CD14-positive monocyte (primary cell): Measurements from ENCODE around the gene PRLH. TPM values are rescaled to one million over a fixed set of nuclear protein-coding genes. Genes with fewer than 3 reads are reported as not detected.

ENCODE experiments used
- DNase-seq, 3 donors: peaks; one replicate each; pipeline ENCODE4 v3.0.0-alpha.2; 2011 to 2022
- H2AFZ ChIP-seq: 2 replicates; pipeline ENCODE4 v1.6.0; 2012; ENCODE audit warnings: mild to moderate bottlenecking, low read depth, low read length, inconsistent platforms; ENCODE audit not compliant: insufficient read depth, poor library complexity, severe bottlenecking
- H3K27ac ChIP-seq, 2 donors: 1 replicate in 1 of 2; 2 replicates in 1 of 2; pipeline ENCODE4 v1.5.1; 2012 to 2013; ENCODE audit warnings: low read length in 2 of 2, control low read depth in 1 of 2, inconsistent platforms in 1 of 2, low read depth in 1 of 2, mild to moderate bottlenecking in 1 of 2
- H3K27me3 ChIP-seq, 2 donors: one replicate each; pipeline versions ENCODE4 v1.6.0 to v1.6.1; 2011 to 2013; ENCODE audit warnings: low read length in 2 of 2; ENCODE audit not compliant: control insufficient read depth in 2 of 2, insufficient read depth in 2 of 2
- H3K36me3 ChIP-seq, 2 donors: replicated peaks in 1 of 2; 1 replicate in 1 of 2; 2 replicates in 1 of 2; pipeline versions ENCODE4 v1.5.1 to v1.6.1; 2012 to 2013; ENCODE audit warnings: low read length in 2 of 2, control low read depth in 1 of 2, inconsistent platforms in 1 of 2, mild to moderate bottlenecking in 1 of 2; ENCODE audit not compliant: insufficient read depth in 2 of 2, control insufficient read depth in 1 of 2
- H3K4me1 ChIP-seq, 2 donors: 1 replicate in 1 of 2; 2 replicates in 1 of 2; pipeline versions ENCODE4 v1.5.1 to v1.6.1; 2012 to 2013; ENCODE audit warnings: low read length in 2 of 2, control low read depth in 1 of 2, inconsistent platforms in 1 of 2, mild to moderate bottlenecking in 1 of 2, moderate library complexity in 1 of 2; ENCODE audit not compliant: insufficient read depth in 2 of 2, control insufficient read depth in 1 of 2
- H3K4me2 ChIP-seq: replicated peaks from 2 replicates; pipeline ENCODE3; 2012; ENCODE audit warnings: low read length, moderate library complexity, mild to moderate bottlenecking; ENCODE audit not compliant: poor library complexity, severe bottlenecking; ENCODE audit errors: extremely low read depth
- H3K4me3 ChIP-seq, 3 experiments: fragments of 200-600 bp in 1 of 3; sonication (generic) in 1 of 3; replicated peaks in 1 of 3; 1 replicate in 2 of 3; 2 replicates in 1 of 3; pipeline ENCODE4 v1.5.1; 2011 to 2013; ENCODE audit warnings: low read length in 3 of 3, mild to moderate bottlenecking in 3 of 3, control low read depth in 2 of 3, low read depth in 2 of 3, inconsistent platforms in 1 of 3, moderate library complexity in 1 of 3
- H3K79me2 ChIP-seq: 2 replicates; pipeline ENCODE4 v1.6.0; 2012; ENCODE audit warnings: mild to moderate bottlenecking, control low read depth, inconsistent platforms, low read length, moderate library complexity; ENCODE audit not compliant: insufficient read depth
- H3K9ac ChIP-seq: 2 replicates; pipeline ENCODE4 v1.6.0; 2017; ENCODE audit warnings: low read length, mild to moderate bottlenecking; ENCODE audit not compliant: insufficient read depth, poor library complexity, severe bottlenecking
- H3K9me3 ChIP-seq, 2 donors: replicated peaks in 1 of 2; 1 replicate in 1 of 2; 2 replicates in 1 of 2; pipeline versions ENCODE4 v1.5.1 to v1.6.1; 2012 to 2013; ENCODE audit warnings: low read length in 2 of 2, control low read depth in 1 of 2; ENCODE audit not compliant: control insufficient read depth in 1 of 2, insufficient read depth in 1 of 2
- H4K20me1 ChIP-seq: 2 replicates; pipeline ENCODE4 v1.6.0; 2012; ENCODE audit warnings: mild to moderate bottlenecking, low read length, control low read depth, moderate library complexity; ENCODE audit not compliant: insufficient read depth
- H3K27ac Mint-ChIP-seq, 7 donors: one replicate each; pipeline ENCODE4 v1.8.0; 2020; ENCODE audit warnings: mild to moderate bottlenecking in 7 of 7, mixed read lengths in 7 of 7, moderate library complexity in 6 of 7, inconsistent platforms in 2 of 7
- H3K27me3 Mint-ChIP-seq, 3 donors: one replicate each; pipeline ENCODE4 v1.8.0; 2021 to 2022; ENCODE audit warnings: low read depth in 3 of 3, mild to moderate bottlenecking in 3 of 3, mixed read lengths in 3 of 3, moderate library complexity in 3 of 3, inconsistent platforms in 1 of 3
- H3K36me3 Mint-ChIP-seq, 2 donors: one replicate each; pipeline ENCODE4 v1.8.0; 2020; ENCODE audit warnings: mixed read lengths in 2 of 2, inconsistent platforms in 1 of 2, mild to moderate bottlenecking in 1 of 2
- H3K4me1 Mint-ChIP-seq: one replicate; pipeline ENCODE4 v1.8.0; 2020; ENCODE audit warnings: mild to moderate bottlenecking, mixed read lengths
- H3K4me3 Mint-ChIP-seq, 2 donors: one replicate each; pipeline ENCODE4 v1.8.0; 2020; ENCODE audit warnings: mild to moderate bottlenecking in 2 of 2, mixed read lengths in 2 of 2, moderate library complexity in 1 of 2
- H3K9me3 Mint-ChIP-seq, 7 donors: one replicate each; pipeline ENCODE4 v1.8.0; 2020 to 2022; ENCODE audit warnings: mixed read lengths in 7 of 7, mild to moderate bottlenecking in 6 of 7, moderate library complexity in 6 of 7, inconsistent platforms in 2 of 7
- WGBS: methylation state at CpG from one replicate; pipeline ENCODE4 v1.1.5; 2013; ENCODE audit warnings: missing lambda C conversion rate; ENCODE audit not compliant: insufficient coverage; 5-methylcytosine and 5-hydroxymethylcytosine counted together
- intact Hi-C, 2 donors: fragments of 100-400 bp; cut with micrococcal nuclease; formaldehyde crosslinking; loops; one replicate each; pipeline versions ENCODE4 v1.15.0 to v1.15.1; 2023
- polyA plus RNA-seq, 3 donors: library from polyadenylated mRNA; depleted of rRNA in 1 of 3; unstranded in 2 of 3; stranded (reverse) in 1 of 3; fragments of 300-500 nt in 2 of 3; fragments of >200 nt in 1 of 3; fragmentation: Illumina TruSeq in 2 of 3; gene quantifications; 1 replicate in 2 of 3; 2 replicates in 1 of 3; pipeline ENCODE4 v1.2.3, GENCODE V29; 2012 to 2021
- TF ChIP-seq, protein P1 (sequence below): fragments of 200-600 bp; IDR thresholded peaks from one replicate; pipeline ENCODE4 v1.8.0; 2022; ENCODE audit warnings: antibody characterized with exemption, mild to moderate bottlenecking

Gene PRLH
- polyA plus RNA-seq, 3 donors = not detected

DNA sequence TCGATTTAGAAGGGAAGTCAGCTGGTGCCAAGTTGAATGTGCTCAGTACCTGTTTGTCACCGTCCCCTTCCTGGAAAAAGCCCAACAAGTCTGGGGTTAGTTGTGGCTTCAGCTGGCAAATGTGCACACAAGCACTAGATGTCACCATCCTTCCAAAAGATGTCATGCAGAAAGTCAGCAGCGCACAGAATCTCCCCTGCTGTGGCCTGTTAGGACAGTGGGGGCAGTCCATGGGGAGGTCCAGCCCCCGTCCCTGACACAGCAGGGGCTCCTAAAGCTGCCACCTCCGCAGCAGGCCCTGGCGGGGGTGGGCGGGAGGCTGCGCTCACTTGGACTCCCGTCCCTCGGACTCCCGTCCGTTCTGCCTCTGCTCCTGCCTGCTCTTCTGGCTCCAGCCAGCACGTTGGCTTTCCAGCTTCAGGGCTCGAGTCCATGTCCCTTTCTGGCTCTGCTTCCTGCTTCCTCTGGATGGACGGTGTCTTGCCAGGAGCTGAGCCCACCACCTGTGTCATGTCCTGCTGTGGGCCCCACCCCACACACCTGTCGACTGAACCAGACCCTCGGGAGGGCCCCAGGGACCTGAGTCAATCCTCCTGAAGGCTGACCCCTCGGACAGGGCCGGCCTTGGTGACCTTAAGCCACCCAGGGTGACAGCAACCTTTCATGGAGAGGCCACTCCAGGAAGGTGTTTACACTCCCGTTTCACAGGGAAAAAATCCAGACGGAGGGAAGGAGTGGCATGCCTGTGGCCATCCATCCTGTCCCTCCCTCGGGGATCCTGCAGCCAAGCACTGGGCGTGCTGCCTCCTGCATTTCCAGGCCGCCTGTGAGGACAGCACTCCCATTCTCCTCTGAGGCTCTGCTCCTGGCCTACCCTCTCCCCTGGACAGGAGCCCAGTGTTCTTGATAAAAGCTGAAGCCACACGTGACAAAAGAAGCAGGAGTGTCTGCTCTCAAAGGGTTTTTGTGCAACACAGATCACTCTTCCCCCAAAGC is 15.7 kb downstream of the PRLH start:
- Histone ChIP-seq H3K27ac (no peak overlapping the region), H3K27me3 (no peaks in the 10 kb centered on the region), H3K79me2 (no peaks in the 10 kb centered on the region), H3K9me3 (no peaks in the 10 kb centered on the region), H3K4me1 (no peaks in the 10 kb centered on the region), H3K4me3 (no peak overlapping the region), H3K36me3 (no peaks in the 10 kb centered on the region), H3K4me2 (no peak overlapping the region), H2AFZ (no peak overlapping the region), H4K20me1 (no peaks in the 10 kb centered on the region), H3K9ac (no peak overlapping the region)
- intact Hi-C loops = loop anchor here in 1 of 2 donors (5.0 kb wide), 1 partner anchor 160 kb away; no protein-coding TSS in a partner anchor
- Mint-ChIP-seq H3K27ac (peak overlapping the region in 1 of 7 donors; percentile 46), H3K4me3 (no peak overlapping the region), H3K9me3 (no peaks in the 10 kb centered on the region), H3K4me1 (no peaks in the 10 kb centered on the region), H3K27me3 (peaks cover 0 to 4% (median 2%) of the 10 kb centered on the region in 3 donors), H3K36me3 (no peaks in the 10 kb centered on the region)
- TF ChIP-seq, protein P1, sequence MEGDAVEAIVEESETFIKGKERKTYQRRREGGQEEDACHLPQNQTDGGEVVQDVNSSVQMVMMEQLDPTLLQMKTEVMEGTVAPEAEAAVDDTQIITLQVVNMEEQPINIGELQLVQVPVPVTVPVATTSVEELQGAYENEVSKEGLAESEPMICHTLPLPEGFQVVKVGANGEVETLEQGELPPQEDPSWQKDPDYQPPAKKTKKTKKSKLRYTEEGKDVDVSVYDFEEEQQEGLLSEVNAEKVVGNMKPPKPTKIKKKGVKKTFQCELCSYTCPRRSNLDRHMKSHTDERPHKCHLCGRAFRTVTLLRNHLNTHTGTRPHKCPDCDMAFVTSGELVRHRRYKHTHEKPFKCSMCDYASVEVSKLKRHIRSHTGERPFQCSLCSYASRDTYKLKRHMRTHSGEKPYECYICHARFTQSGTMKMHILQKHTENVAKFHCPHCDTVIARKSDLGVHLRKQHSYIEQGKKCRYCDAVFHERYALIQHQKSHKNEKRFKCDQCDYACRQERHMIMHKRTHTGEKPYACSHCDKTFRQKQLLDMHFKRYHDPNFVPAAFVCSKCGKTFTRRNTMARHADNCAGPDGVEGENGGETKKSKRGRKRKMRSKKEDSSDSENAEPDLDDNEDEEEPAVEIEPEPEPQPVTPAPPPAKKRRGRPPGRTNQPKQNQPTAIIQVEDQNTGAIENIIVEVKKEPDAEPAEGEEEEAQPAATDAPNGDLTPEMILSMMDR = peak; percentile 53
- WGBS = 67% methylated on average over 22 of the region's 25 CpGs
- peak; percentile 20 to 41 (median 31) for DNase-seq

DNA sequence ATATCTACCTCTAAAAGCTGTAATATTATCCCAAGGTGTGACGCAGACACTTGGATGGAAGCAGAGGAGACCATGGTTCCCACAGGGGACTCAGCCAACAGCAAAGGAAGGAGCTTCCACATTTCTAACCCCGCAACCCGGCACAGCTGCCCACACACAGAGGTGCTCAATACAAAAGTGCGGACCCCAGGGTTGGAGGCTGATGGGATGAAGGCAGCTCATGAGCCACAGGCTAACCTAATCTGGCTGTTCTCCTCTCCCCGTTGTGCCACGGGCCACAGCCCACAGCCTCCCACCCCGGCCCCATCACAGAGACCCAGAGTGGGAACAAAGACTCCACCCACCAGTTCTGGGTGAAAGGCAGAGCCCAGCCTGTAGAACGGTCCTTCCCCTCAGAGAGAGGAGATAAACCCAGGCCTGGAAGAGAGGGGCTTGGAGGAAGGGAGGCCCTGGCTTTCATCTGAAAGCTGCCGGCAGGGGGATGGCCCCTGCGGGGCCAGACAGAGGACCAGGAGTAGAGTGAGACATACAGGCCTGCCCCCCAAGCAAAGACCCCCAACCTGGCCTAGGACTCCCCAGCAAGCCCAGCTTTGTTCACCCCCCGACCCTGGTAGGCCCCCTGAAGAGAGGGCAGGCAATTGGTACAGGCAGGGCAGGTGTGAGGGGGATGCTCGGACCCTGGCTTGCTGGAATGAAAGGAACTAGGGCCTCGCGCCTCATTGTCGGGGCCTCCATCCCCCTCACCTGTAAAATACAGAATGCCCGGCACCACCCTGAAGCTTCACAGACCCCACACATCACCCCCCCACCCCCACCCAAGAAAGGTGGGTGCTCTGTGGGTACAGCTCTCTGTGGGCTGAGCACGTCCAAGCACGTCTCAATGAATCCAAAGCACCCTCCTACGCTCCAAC is 17.3 kb downstream of the PRLH start:
- H3K27ac Mint-ChIP-seq = no peak overlapping the region
- 100% methylated on average over 2 of the region's 19 CpGs for WGBS

More for the DNA sequence above, 17.3 kb downstream of the PRLH start:
- no peak overlapping the region for H3K27ac ChIP-seq
- no peak for DNase-seq
- H3K4me3 Mint-ChIP-seq = no peak overlapping the region
- TF ChIP-seq, protein P1 = no peak
- no peaks in the 10 kb centered on the region for H3K79me2 ChIP-seq
- no peak overlapping the region for H2AFZ ChIP-seq
- H3K4me1 ChIP-seq = no peaks in the 10 kb centered on the region
- no peaks in the 10 kb centered on the region for H3K36me3 Mint-ChIP-seq
- intact Hi-C loops = loop anchor here in 1 of 2 donors (5.0 kb wide), 1 partner anchor 159 kb away; no protein-coding TSS in a partner anchor
- H3K4me2 ChIP-seq = no peak overlapping the region
- H3K4me3 ChIP-seq = no peak overlapping the region
- no peak overlapping the region for H3K9ac ChIP-seq
- no peaks in the 10 kb centered on the region for H3K27me3 ChIP-seq
- no peaks in the 10 kb centered on the region for H4K20me1 ChIP-seq
- no peaks in the 10 kb centered on the region for H3K36me3 ChIP-seq
- no peaks in the 10 kb centered on the region for H3K9me3 ChIP-seq
- peaks cover 0 to 3% (median 0%) of the 10 kb centered on the region in 7 donors for H3K9me3 Mint-ChIP-seq
- peaks cover 2 to 7% (median 2%) of the 10 kb centered on the region in 3 donors for H3K27me3 Mint-ChIP-seq
- H3K4me1 Mint-ChIP-seq = no peaks in the 10 kb centered on the region
